Sciatic nerve (tissue), 2 donors: ENCODE measurements around the gene ASTN2. TPM values are rescaled to one million over a fixed set of nuclear protein-coding genes. Genes with fewer than 3 reads are reported as not detected.
A peak's percentile ranks its signal among the peaks of the same experiment; 100 is the strongest.

ENCODE experiments used
- ATAC-seq: fragments of 200-7000 bp; cut with Tn5 transposase; one replicate; pipeline ENCODE4 v1.9.1; 2020; ENCODE audit warnings: mild to moderate bottlenecking, moderate library complexity
- DNase-seq: peaks from one replicate; pipeline ENCODE4 v3.0.0-alpha.2; 2020; ENCODE audit warnings: low spot score
- intact Hi-C: fragments of 100-400 bp; cut with DNase I; formaldehyde crosslinking; loops from one replicate; pipeline ENCODE4 v1.14.2; 2022
- total RNA-seq: library from RNA; stranded (reverse); fragmentation: NEBNext Ultra II Directional; extraction: Animal tissue kit (Norgen Biotek cat#: 25700); gene quantifications from one replicate; pipeline ENCODE4 v1.2.1, GENCODE V29; 2021
- donor health status: DM: no; HTN: no; CAD: no.
- donor health status: DM: no; HTN: no; CAD: no.

The ASTN2 gene
- total RNA-seq, 1 donor from 2014 or later: 19.1 TPM

DNA sequence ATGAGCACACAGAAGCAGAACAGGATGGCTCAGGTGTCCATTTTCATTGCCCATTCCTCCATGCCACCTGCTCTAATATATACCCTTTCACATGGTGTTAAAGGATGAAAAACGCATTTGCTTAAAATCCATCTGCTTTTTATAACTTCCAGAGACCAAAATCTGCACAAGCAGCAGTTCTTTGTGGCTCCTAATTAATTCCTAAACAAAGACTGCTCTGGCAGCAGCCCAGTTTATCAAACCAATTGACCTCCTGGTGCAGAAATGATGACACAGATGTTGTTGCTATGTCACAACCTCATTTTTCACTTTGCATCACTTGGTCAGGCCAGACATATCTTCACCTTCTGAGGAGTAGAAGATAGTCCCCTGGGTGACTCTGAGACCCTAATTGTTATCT is 141.2 kb downstream of the ASTN2 start:
- ATAC-seq (no peak), DNase-seq (no peak)
- intact Hi-C loops: no loop called here

DNA sequence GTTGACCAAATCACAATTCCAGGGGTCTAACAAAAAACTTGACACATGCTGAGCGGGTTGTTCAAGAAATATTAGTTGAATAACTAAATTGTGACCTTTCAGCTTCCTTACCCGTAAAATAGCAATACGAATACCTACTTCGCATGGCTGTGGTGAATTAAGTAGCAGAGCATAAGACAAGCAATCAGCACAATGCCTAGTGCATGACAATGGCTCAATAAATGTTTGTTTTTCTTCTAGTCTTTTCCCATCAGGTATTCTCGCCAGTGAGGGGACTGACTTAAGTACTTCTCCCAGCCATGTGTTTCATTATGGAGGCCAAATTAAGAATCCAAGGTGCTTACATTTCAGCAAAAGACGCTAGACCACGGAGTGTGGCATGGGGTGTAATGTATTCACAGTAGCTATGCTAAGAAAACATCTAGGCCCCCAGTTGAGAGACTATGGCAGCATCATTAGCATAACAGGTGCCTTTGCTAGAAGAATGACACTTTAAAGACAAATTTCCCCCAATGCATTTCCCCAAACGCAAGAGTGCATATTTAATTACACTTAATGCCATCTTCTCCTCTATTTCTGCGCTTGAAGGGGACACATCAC is 145.9 kb downstream of the ASTN2 start:
- ATAC-seq: no peak
- intact Hi-C loops: no loop called here
- no peak for DNase-seq

- ATAC-seq: no peak
- DNase-seq: no peak
- intact Hi-C loops: no loop called here
Measured at GRCh38 chr9:117266855-117267497, 147.9 kb downstream of the ASTN2 start.

GRCh38 chr9:117265253-117265652 is 149.6 kb downstream of the ASTN2 start:
- ATAC-seq: no peak
- intact Hi-C loops: no loop called here
- no peak for DNase-seq

- DNase-seq: no peak
- intact Hi-C loops: no loop called here
- no peak for ATAC-seq
Measured at GRCh38 chr9:117258184-117258866, 156.5 kb downstream of the ASTN2 start.

- intact Hi-C loops: no loop called here
- no peak for DNase-seq
- no peak for ATAC-seq
Measured at GRCh38 chr9:117253261-117253660, 161.6 kb downstream of the ASTN2 start.

- no peak for DNase-seq
- intact Hi-C loops: no loop called here
- ATAC-seq: no peak
Measured at GRCh38 chr9:117250610-117251215, 164.1 kb downstream of the ASTN2 start.

DNA sequence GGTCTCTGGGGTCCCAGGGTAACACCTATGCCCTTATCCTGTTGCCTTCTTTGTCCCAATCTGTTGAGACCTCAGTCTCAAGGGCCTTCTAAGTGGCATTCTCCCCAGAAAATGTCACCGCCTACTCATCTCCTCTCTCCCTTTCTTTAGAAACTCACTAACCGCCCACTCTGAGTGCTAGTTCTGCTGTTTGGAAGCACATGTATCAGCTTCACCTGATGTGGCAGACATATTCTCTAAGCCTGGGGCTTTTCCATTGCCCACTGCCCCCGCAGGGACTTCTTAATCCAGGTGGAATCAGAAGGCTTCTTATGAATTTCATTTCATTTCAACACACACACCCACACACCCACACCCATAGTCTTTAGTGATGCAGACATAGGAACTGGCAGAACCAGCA is 165.1 kb downstream of the ASTN2 start:
- DNase-seq (no peak), ATAC-seq (no peak)
- intact Hi-C loops: no loop called here

DNA sequence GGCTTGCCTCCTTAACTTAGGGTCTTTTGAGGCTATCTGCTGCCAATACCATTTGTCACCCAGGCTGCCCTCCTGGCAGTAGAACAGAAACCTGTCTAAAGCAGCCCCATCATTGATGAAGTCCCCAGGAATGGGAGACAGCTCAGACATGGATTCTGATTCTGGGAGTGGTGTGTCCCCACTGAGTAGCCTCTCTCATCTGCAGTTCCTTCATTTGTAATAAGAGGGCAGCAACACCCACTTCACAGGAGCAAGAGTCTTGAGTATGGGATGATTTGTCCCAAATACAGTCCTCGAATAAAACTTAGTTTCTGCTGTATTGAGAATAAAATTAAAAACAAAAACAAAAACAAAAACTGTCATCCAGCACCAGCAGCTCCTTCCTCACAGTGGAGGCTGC is 167.6 kb downstream of the ASTN2 start:
- DNase-seq (no peak), ATAC-seq (peak; percentile 59)
- intact Hi-C loops: no loop called here

DNA sequence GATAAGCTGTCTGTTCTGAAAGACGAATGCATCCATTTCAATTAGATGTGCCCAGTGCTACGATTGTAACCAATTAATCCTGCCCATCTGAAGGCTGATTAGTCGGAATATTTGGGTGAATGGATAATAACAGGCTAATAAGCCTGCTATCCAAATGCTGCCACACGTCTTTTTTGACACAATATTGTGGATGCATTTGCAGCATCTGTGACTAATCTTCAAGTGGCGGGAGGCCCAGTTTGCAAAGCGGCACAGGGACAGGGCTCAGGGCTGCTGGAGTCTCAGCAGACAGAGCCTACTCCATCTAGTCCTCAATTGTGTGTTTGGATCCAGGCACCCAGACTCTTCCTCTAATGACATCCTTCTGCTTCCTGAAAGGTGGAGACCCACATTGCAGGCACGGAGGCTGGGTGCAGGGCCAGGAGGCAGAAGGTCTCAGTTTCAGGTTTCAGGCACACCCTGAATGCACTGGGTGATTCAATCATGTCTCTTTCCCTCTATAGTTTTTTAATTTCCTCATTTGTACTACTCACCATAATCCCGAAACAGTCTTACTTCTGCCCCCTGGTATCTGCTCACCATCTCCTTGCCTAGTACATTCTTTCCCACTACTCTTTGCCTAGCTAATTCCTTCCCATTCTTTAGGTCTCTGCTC is 169.6 kb downstream of the ASTN2 start:
- no peak for ATAC-seq
- intact Hi-C loops: no loop called here
- no peak for DNase-seq

GRCh38 chr9:117242082-117242481 is 172.8 kb downstream of the ASTN2 start:
- DNase-seq: no peak
- ATAC-seq: no peak
- intact Hi-C loops: no loop called here

DNA sequence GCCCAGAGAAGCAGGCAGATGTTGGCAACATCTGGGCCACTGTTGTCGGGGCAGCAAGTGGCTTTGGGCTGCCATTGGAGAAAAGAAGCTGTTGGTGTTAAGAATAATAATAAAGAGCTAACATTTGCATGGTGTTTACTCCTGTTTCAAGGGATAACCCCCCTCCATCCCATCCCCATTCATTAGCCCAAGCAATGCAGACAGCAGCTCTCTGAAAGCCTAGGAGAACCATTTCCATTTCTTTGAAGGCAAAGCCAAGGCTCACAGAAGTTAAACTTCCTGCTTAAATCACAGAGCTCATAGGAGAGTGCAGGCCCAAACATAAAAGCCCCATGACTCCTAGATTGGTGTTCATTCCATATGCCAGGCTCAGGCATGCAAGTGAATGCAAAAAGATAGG is 175.4 kb downstream of the ASTN2 start:
- DNase-seq: no peak
- no peak for ATAC-seq
- intact Hi-C loops: no loop called here

GRCh38 chr9:117234103-117234502 is 180.8 kb downstream of the ASTN2 start:
- DNase-seq: no peak
- no peak for ATAC-seq
- intact Hi-C loops: no loop called here

- intact Hi-C loops: no loop called here
- ATAC-seq: no peak
Measured at GRCh38 chr9:117233016-117233415, 181.8 kb downstream of the ASTN2 start.

GRCh38 chr9:117232281-117232680 is 182.6 kb downstream of the ASTN2 start:
- DNase-seq (no peak), ATAC-seq (no peak)
- intact Hi-C loops: no loop called here

More at GRCh38 chr9:117233016-117233415, 181.8 kb downstream of the ASTN2 start:
- no peak for DNase-seq

- intact Hi-C loops: no loop called here
- ATAC-seq (no peak), DNase-seq (no peak)
Measured at GRCh38 chr9:117231012-117231411, 183.8 kb downstream of the ASTN2 start.

DNA sequence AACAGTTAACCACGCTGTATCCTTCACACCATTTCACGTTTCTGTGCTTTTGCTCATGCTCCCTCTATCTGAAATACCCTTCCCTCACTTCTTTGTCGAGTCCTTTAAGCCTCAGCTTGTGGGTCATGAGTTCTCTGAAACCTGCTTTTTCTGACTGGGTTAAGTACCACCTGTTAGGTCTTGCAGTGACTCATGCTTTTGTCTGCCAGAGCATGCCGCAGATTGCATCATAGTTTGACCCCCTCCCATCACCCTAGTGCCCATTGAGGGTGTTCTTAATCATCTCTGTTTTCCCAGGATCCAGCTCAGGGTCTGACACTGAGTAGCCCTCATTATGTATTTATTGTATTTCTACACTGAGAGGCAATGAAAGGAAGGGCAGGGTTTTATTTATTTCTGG is 190.2 kb downstream of the ASTN2 start:
- ATAC-seq (no peak), DNase-seq (no peak)
- intact Hi-C loops: no loop called here

- no peak for ATAC-seq
- DNase-seq: no peak
- intact Hi-C loops: no loop called here
Measured at GRCh38 chr9:117218951-117219350, 195.9 kb downstream of the ASTN2 start.

DNA sequence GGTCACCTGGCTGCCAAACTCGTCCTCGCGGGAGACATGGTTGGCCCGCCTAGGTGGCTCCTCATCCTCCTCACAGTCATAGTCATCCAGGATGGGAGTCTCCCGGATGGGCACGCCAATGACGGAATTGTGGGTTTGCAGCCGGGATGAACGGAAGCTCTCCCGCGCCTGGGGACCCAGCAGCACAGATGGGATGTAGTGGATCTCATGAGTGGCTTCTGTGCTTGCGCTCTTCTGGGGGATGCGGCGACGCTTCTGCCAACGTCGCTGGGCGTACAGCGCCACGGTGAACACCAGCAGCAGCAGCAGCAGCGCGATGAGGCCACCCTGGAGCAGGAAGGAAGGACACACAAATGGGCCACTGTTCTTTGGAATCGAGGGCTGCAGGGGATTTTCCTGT is 200.4 kb downstream of the ASTN2 start:
- intact Hi-C loops: no loop called here
- no peak for ATAC-seq
- no peak for DNase-seq

DNA sequence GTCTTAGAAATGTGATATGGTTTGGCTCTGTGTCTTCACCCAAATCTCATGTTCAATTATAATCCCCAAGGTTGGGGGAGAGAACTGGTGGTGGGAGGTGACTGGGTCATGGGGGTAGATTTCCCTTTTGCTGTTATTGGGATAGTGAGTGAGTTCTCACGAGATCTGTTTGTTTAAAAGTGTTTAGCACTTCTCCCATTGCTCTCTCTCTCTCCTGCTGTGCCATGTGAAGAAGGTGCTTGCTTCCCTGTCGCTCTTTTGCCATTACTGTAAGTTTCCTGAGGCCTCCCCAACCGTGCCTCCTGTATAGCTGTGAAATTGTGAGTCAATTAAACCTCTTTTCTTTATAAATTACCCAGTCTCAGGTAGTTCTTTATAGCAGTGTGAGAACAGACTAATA is 203.6 kb downstream of the ASTN2 start:
- DNase-seq (no peak), ATAC-seq (no peak)

More for the DNA sequence above, 203.6 kb downstream of the ASTN2 start:
- intact Hi-C loops: no loop called here
